Motor neuron (in vitro differentiated cells): ENCODE results near the gene ARHGAP27. TPM values are rescaled to one million over a fixed set of nuclear protein-coding genes. Genes with fewer than 3 reads are reported as not detected.
A peak's percentile ranks its signal among the peaks of the same experiment; 100 is the strongest.

Experiments
- ATAC-seq, 8 experiments: fragments of 200-7000 bp; cut with Tn5 transposase; replicated peaks in 6 of 8; 2 replicates each; pipeline ENCODE4 v1.8.0; 2021; ENCODE audit warnings: mild to moderate bottlenecking in 8 of 8, moderate library complexity in 8 of 8
- H3K27ac ChIP-seq, 2 donors: fragments of 250-450 bp; sonication (Bioruptor Pico); 2 replicates each; pipeline ENCODE4 v1.9.0; 2021; ENCODE audit warnings: antibody characterized with exemption in 2 of 2, mild to moderate bottlenecking in 2 of 2, moderate library complexity in 1 of 2
- H3K4me1 ChIP-seq, 2 donors: fragments of 250-450 bp; sonication (Bioruptor Pico); replicated peaks in 1 of 2; 2 replicates each; pipeline ENCODE4 v1.6.1; 2021; ENCODE audit warnings: antibody characterized with exemption in 2 of 2, mild to moderate bottlenecking in 2 of 2, moderate library complexity in 1 of 2
- H3K4me3 ChIP-seq, 5 donors: fragments of 250-450 bp; sonication (Bioruptor Pico); 2 replicates each; pipeline ENCODE4 v1.9.0; 2021; ENCODE audit warnings: antibody characterized with exemption in 5 of 5, mild to moderate bottlenecking in 5 of 5, moderate library complexity in 4 of 5
- WGBS, 10 experiments: fragments of 450-650 bp; shearing (Covaris generic); methylation state at CpG; one replicate each; pipeline ENCODE4 v1.0.0; 2022; 5-methylcytosine and 5-hydroxymethylcytosine counted together
- in situ Hi-C, 9 experiments: fragments of 400-800 bp; cut with MboI; loops; one replicate each; pipeline ENCODE4 v1.15.0; 2021; ENCODE audit warnings: low sequenced_read_pairs in 9 of 9, low pct_unique_long_range_greater_than_20kb in 2 of 9; ENCODE audit not compliant: unreplicated experiment in 9 of 9
- total RNA-seq, 8 experiments: library from RNA; unstranded; fragments of 300-600 nt; gene quantifications; 2 replicates each; pipeline versions ENCODE4 v1.2.3 to v1.2.4, GENCODE V29; 2022

Gene ARHGAP27
- total RNA-seq, 8 experiments from 2014 or later: 0.88 to 4.8 (median 2.4) TPM

GRCh38 chr17:45380991-45381390, 51.7 kb downstream of the ARHGAP27 start:
- ATAC-seq: no peak
- Histone ChIP-seq H3K4me1 (no peaks in the 10 kb centered on the region), H3K27ac (no peak overlapping the region), H3K4me3 (no peak overlapping the region)
- in situ Hi-C loops: loop anchor here in 7 of 9 experiments (5.0 to 25.0 kb wide), 4 partner anchors 94 to 169 kb away; partner anchors contain the start of gene FMNL1 (in 5 of the 7)
- 56 to 87% (median 72%) methylated on average over 3 to 8 of the region's 8 CpGs; no CpG with 5 or more reads in 2 of the 10 experiments for WGBS, 10 experiments

GRCh38 chr17:45380046-45380765, 52.5 kb downstream of the ARHGAP27 start:
- in situ Hi-C loops: loop anchor here in 7 of 9 experiments (5.0 to 25.0 kb wide), 4 partner anchors 93 to 168 kb away; partner anchors contain the start of gene FMNL1 (in 5 of the 7)
- ATAC-seq: no peak
- Histone ChIP-seq H3K27ac (no peak overlapping the region), H3K4me1 (no peaks in the 10 kb centered on the region), H3K4me3 (no peak overlapping the region)
- WGBS, 10 experiments: 69 to 100% (median 81%) methylated on average over 1 to 6 of the region's 13 CpGs; no CpG with 5 or more reads in 2 of the 10 experiments

GRCh38 chr17:45377401-45377800, 55.3 kb downstream of the ARHGAP27 start:
- in situ Hi-C loops: loop anchor here in 7 of 9 experiments (5.0 to 25.0 kb wide), 3 partner anchors 90 to 165 kb away; partner anchors contain the start of gene FMNL1 (in 3 of the 7)
- no peak overlapping the region for H3K4me3 ChIP-seq
- no peaks in the 10 kb centered on the region for H3K4me1 ChIP-seq
- WGBS, 10 experiments: 50 to 100% (median 71%) methylated on average over 1 to 2 of the region's 8 CpGs; no CpG with 5 or more reads in 5 of the 10 experiments
- H3K27ac ChIP-seq: no peak overlapping the region
- no peak for ATAC-seq

- Histone ChIP-seq H3K4me1 (peaks cover 3% of the 10 kb centered on the region in 2 donors), H3K27ac (no peak overlapping the region), H3K4me3 (no peak overlapping the region)
- ATAC-seq: no peak
- 50 to 100% (median 73%) methylated on average over 1 to 3 of the region's 9 CpGs; no CpG with 5 or more reads in 3 of the 10 experiments for WGBS, 10 experiments
- in situ Hi-C loops: loop anchor here in 7 of 9 experiments (5.0 to 25.0 kb wide), 3 partner anchors 89 to 164 kb away; partner anchors contain the start of gene FMNL1 (in 3 of the 7)
Observed at GRCh38 chr17:45376171-45377005, 56.3 kb downstream of the ARHGAP27 start.

GRCh38 chr17:45374501-45374900, 58.2 kb downstream of the ARHGAP27 start:
- Histone ChIP-seq H3K4me3 (no peak overlapping the region), H3K27ac (no peak overlapping the region), H3K4me1 (peaks cover 3% of the 10 kb centered on the region in 2 donors)
- in situ Hi-C loops: no loop called here
- 78 to 100% (median 89%) methylated on average over 1 to 6 of the region's 6 CpGs for WGBS, 10 experiments
- no peak for ATAC-seq

GRCh38 chr17:45372325-45372869, 60.3 kb downstream of the ARHGAP27 start:
- no peak overlapping the region for H3K27ac ChIP-seq
- WGBS, 10 experiments: 60 to 100% (median 93%) methylated on average over 1 to 4 of the region's 8 CpGs; no CpG with 5 or more reads in 1 of the 10 experiments
- H3K4me1 ChIP-seq: peaks cover 3% of the 10 kb centered on the region in 2 donors
- H3K4me3 ChIP-seq: no peak overlapping the region
- no peak for ATAC-seq
- in situ Hi-C loops: no loop called here

GRCh38 chr17:45371414-45372324, 61.0 kb downstream of the ARHGAP27 start:
- peaks cover 3% of the 10 kb centered on the region in 2 donors for H3K4me1 ChIP-seq
- WGBS, 10 experiments: 0 to 88% (median 38%) methylated on average over 1 to 20 of the region's 55 CpGs
- ATAC-seq: peak; percentile 98 to 99 (median 98)
- in situ Hi-C loops: no loop called here
- no peak overlapping the region for H3K4me3 ChIP-seq
- no peak overlapping the region for H3K27ac ChIP-seq

- no peak overlapping the region for H3K4me3 ChIP-seq
- H3K27ac ChIP-seq: no peak overlapping the region
- peaks cover 3% of the 10 kb centered on the region in 2 donors for H3K4me1 ChIP-seq
- in situ Hi-C loops: no loop called here
- 40 to 100% (median 86%) methylated on average over 2 to 8 of the region's 8 CpGs for WGBS, 10 experiments
- peak in 4 of 8 experiments; percentile 3 to 13 (median 6) for ATAC-seq
Observed at GRCh38 chr17:45370949-45371413, 61.7 kb downstream of the ARHGAP27 start.

- in situ Hi-C loops: no loop called here
- 56 to 100% (median 83%) methylated on average over 1 of the region's 1 CpG; no CpG with 5 or more reads in 1 of the 10 experiments for WGBS, 10 experiments
Observed at GRCh38 chr17:45369421-45369820, 63.2 kb downstream of the ARHGAP27 start.

GRCh38 chr17:45368651-45369050, 64.0 kb downstream of the ARHGAP27 start:
- Histone ChIP-seq H3K27ac (no peak overlapping the region), H3K4me3 (no peak overlapping the region), H3K4me1 (peaks cover 3 to 8% of the 10 kb centered on the region in 2 donors)
- in situ Hi-C loops: no loop called here
- ATAC-seq: no peak

More at GRCh38 chr17:45369421-45369820, 63.2 kb downstream of the ARHGAP27 start:
- no peak overlapping the region for H3K4me3 ChIP-seq
- peaks cover 3 to 8% of the 10 kb centered on the region in 2 donors for H3K4me1 ChIP-seq
- H3K27ac ChIP-seq: no peak overlapping the region
- ATAC-seq: no peak

GRCh38 chr17:45367216-45367615, 65.5 kb downstream of the ARHGAP27 start:
- H3K4me3 ChIP-seq: no peak overlapping the region
- WGBS, 10 experiments: 100% methylated on average over 1 to 2 of the region's 7 CpGs; no CpG with 5 or more reads in 8 of the 10 experiments
- in situ Hi-C loops: no loop called here

GRCh38 chr17:45366691-45367090, 66.0 kb downstream of the ARHGAP27 start:
- H3K27ac ChIP-seq: no peak overlapping the region
- WGBS, 10 experiments: 100% methylated on average over 1 of the region's 6 CpGs; no CpG with 5 or more reads in 7 of the 10 experiments
- in situ Hi-C loops: no loop called here
- peaks cover 0 to 5% of the 10 kb centered on the region in 2 donors for H3K4me1 ChIP-seq
- H3K4me3 ChIP-seq: no peak overlapping the region
- no peak for ATAC-seq

More at GRCh38 chr17:45367216-45367615, 65.5 kb downstream of the ARHGAP27 start:
- ATAC-seq: no peak
- Histone ChIP-seq H3K27ac (no peak overlapping the region), H3K4me1 (peaks cover 3 to 8% of the 10 kb centered on the region in 2 donors)
